Measurements from ENCODE around the gene ADPRS.

- TF ChIP-seq CTCF (IDR thresholded peaks at IDR 0.05; ENCODE audit: insufficient read depth, low read depth, low read length) (no peak), EZH2 (IDR thresholded peaks at IDR 0.05; ENCODE audit: insufficient read depth, low read length) (no peak)
Measured at GRCh38 chr1:36109041-36109679, 20.5 kb downstream of the ADPRS start.

Measured in astrocyte (in vitro differentiated cells and primary cell).